KMS-11 (cell line): ENCODE measurements around the gene KNL1.

Experiments
- H2AFZ ChIP-seq: fragments of 200-600 bp; sonication (generic); 2 replicates; pipeline ENCODE4 v1.6.1; 2016; ENCODE audit warnings: antibody characterized with exemption, mixed run types, low read depth
- H3K27ac ChIP-seq: fragments of 200-600 bp; sonication (generic); 2 replicates; pipeline ENCODE4 v1.6.1; 2016; ENCODE audit warnings: mild to moderate bottlenecking, mixed run types
- H3K27me3 ChIP-seq: fragments of 200-600 bp; sonication (generic); 2 replicates; pipeline ENCODE4 v1.6.1; 2017; ENCODE audit warnings: mild to moderate bottlenecking, low read depth, mixed run types, moderate library complexity; ENCODE audit not compliant: insufficient read depth
- H3K36me3 ChIP-seq: fragments of 200-600 bp; sonication (generic); 2 replicates; pipeline ENCODE4 v1.6.1; 2017; ENCODE audit warnings: mild to moderate bottlenecking, mixed run types; ENCODE audit not compliant: insufficient read depth
- H3K4me1 ChIP-seq: fragments of 200-600 bp; sonication (generic); 2 replicates; pipeline ENCODE4 v1.6.1; 2016; ENCODE audit warnings: mild to moderate bottlenecking, low read depth, mixed run types; ENCODE audit not compliant: poor library complexity, severe bottlenecking
- H3K4me2 ChIP-seq: fragments of 200-600 bp; sonication (generic); 2 replicates; pipeline ENCODE4 v1.7.0; 2016; ENCODE audit warnings: mild to moderate bottlenecking, mixed run types
- H3K4me3 ChIP-seq: fragments of 200-600 bp; sonication (generic); IDR thresholded peaks from 2 replicates; pipeline ENCODE4 v1.6.1; 2017; ENCODE audit warnings: low read depth, low read length, mixed read lengths; ENCODE audit not compliant: insufficient read depth
- H3K79me2 ChIP-seq: fragments of 200-600 bp; sonication (generic); 2 replicates; pipeline ENCODE4 v1.6.1; 2016; ENCODE audit warnings: low read depth, mixed run types; ENCODE audit not compliant: insufficient read depth
- H3K9ac ChIP-seq: fragments of 200-600 bp; sonication (generic); 2 replicates; pipeline ENCODE4 v1.6.1; 2016; ENCODE audit warnings: mild to moderate bottlenecking, mixed run types
- H4K20me1 ChIP-seq: fragments of 200-600 bp; sonication (generic); 2 replicates; pipeline ENCODE4 v1.6.1; 2016; ENCODE audit warnings: mild to moderate bottlenecking, mixed run types; ENCODE audit not compliant: insufficient read depth
- TF ChIP-seq, protein P1 (sequence below): fragments of 200-600 bp; sonication (generic); conservative IDR thresholded peaks from 2 replicates; pipeline ENCODE4 v1.6.1; 2017; ENCODE audit warnings: low read depth, mild to moderate bottlenecking, antibody characterized with exemption, low read length, moderate library complexity, mixed read lengths

The KNL1 gene

DNA sequence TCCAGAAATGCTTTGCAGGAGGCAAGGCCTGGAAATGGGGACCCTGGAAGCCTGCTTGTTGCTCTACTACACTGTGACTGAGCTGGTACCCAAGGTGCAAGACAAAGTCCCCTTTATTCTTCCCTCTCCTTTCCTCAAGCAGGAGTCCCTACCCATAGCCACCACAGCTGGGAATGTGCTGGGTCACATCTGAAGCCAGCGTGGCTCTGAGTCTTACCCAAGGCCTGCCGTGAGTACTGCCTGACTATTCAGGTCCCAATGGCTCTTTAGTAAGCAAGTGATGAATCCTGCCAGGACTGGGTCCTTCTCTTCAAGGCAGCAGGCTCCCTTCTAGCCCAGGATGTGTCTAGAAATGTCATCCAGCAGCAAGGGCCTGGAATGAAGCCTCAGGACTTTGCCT lies 91.3 kb downstream of the KNL1 start:
- no peak overlapping the region for H2AFZ ChIP-seq
- no peaks in the 10 kb centered on the region for H3K4me1 ChIP-seq
- no peaks in the 10 kb centered on the region for H3K27me3 ChIP-seq
- no peak overlapping the region for H3K4me2 ChIP-seq
- no peak overlapping the region for H3K9ac ChIP-seq
- no peaks in the 10 kb centered on the region for H3K79me2 ChIP-seq
- no peaks in the 10 kb centered on the region for H4K20me1 ChIP-seq
- H3K27ac ChIP-seq, result no peak overlapping the region
- TF ChIP-seq, protein P1, sequence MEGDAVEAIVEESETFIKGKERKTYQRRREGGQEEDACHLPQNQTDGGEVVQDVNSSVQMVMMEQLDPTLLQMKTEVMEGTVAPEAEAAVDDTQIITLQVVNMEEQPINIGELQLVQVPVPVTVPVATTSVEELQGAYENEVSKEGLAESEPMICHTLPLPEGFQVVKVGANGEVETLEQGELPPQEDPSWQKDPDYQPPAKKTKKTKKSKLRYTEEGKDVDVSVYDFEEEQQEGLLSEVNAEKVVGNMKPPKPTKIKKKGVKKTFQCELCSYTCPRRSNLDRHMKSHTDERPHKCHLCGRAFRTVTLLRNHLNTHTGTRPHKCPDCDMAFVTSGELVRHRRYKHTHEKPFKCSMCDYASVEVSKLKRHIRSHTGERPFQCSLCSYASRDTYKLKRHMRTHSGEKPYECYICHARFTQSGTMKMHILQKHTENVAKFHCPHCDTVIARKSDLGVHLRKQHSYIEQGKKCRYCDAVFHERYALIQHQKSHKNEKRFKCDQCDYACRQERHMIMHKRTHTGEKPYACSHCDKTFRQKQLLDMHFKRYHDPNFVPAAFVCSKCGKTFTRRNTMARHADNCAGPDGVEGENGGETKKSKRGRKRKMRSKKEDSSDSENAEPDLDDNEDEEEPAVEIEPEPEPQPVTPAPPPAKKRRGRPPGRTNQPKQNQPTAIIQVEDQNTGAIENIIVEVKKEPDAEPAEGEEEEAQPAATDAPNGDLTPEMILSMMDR, result no peak
- H3K4me3 ChIP-seq, result no peak overlapping the region
- H3K36me3 ChIP-seq, result no peaks in the 10 kb centered on the region

DNA sequence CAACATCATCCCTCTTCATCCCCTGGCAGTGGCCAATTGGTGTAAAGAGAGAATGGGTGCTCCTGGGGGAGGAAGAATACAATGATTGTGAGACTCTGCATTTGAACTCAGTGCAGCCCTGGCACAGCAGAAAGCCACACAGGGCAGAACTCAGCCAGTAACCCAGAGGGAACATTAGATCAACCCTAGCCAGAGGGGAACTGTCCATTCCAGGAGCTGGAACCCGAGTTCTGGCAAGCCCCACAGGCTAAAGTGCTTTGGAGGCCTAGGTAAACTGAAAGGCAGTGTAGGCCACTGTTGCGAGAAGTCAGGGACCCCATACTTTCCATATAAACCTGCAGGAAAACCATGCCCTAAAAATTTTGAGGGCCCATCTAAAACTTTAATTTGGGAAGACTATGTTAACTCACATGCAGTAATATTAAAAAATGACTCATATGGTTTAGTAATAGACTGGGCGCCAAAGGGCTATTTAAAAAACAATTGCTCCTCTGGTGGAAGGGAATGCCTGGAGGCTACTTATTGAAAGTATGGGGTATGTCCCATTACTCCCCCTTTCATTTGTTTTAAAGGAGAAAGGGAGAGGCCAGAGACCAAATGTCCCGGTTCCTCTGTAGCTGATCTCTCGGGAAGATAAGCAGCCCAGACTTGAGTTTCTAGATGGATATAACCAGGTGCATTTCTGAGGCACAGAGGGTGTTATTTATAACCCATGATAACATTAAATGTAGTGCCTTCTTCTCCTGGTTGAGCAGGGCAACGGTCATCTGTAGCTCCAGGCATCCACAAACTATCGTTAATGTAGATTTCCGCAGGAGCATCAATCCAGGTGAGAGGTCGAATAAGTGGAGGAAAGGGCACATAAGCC lies 95.1 kb downstream of the KNL1 start:
- Histone ChIP-seq H3K9ac (no peak overlapping the region), H3K36me3 (no peaks in the 10 kb centered on the region), H3K4me3 (no peak overlapping the region), H3K79me2 (no peaks in the 10 kb centered on the region), H3K27ac (no peak overlapping the region), H2AFZ (no peak overlapping the region), H3K27me3 (no peaks in the 10 kb centered on the region), H3K4me2 (no peak overlapping the region), H3K4me1 (peaks cover 20% of the 10 kb centered on the region), H4K20me1 (no peaks in the 10 kb centered on the region)
- TF ChIP-seq, protein P1, result no peak

DNA sequence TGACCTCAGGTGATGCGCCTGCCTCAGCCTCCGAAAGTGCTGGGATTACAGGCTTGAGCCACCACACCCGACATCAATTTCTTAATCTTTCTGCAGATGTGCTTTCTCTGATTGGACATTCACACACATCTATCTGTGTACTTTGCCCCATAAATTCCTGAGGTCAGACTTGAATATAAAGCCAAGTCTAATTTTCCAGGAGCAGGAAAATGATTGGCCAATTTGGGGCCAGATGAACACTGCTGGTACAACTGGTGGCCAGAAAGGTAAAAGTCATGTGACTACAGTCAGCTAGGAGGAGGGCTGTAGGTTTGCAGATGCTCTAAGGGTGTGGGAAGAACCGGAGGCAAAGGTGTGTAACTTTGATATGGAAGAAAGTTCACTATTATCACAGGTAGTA lies 97.7 kb downstream of the KNL1 start:
- Histone ChIP-seq H3K27ac (no peak overlapping the region), H3K36me3 (no peaks in the 10 kb centered on the region), H3K4me1 (peaks cover 27% of the 10 kb centered on the region), H3K4me3 (no peak overlapping the region), H3K27me3 (no peaks in the 10 kb centered on the region), H3K9ac (no peak overlapping the region), H4K20me1 (no peaks in the 10 kb centered on the region), H3K79me2 (peaks cover 15% of the 10 kb centered on the region), H3K4me2 (no peak overlapping the region), H2AFZ (no peak overlapping the region)
- TF ChIP-seq, protein P1, result no peak

DNA sequence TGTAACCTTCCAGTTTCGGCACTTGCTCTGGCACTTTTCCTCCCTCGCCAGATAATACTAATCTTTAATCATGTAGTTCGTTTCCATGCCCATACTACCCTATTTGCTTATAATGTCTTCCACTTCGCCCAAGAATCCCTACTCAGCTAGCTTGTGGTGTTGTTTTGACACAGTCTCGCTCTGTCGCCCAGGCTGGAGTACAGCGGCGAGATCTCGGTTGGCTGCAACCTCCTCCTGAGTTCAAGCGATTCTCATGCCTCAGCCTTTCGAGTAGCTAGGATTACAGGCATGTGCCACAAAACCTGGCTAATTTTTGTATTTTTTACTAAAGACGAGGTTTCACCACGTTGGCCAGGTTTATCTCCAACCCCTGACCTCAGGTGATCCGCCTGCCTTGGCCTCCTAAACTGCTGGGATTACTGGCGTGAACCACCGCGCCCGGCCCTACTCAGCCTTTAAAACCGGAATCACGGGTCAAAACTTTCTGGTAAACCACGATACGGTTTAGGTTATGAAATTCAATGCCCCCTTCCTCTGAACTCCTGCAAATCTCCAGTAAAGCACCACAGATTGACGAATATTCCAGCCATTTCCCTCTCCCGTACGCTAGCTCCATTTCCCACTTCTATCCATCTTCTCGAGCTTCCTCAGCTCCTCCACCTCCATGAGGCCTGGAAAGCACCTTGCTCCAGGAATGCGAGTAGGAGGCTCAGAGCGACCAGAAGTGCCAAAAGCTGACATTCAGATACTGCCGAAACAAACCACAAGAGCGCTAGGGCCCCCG lies 100.0 kb downstream of the KNL1 start:
- H3K4me3 ChIP-seq, result no peak overlapping the region
- TF ChIP-seq, protein P1, result no peak
- H3K9ac ChIP-seq, result peak overlapping the region; percentile 94; the same call in 1 of the 2 replicates
- H3K27ac ChIP-seq, result peak overlapping the region; percentile 97
- H3K4me2 ChIP-seq, result peak overlapping the region; percentile 55
- peaks cover 49% of the 10 kb centered on the region for H3K4me1 ChIP-seq
- H4K20me1 ChIP-seq, result no peaks in the 10 kb centered on the region
- H2AFZ ChIP-seq, result peak overlapping the region; percentile 83; the same call in 1 of the 2 replicates
- no peaks in the 10 kb centered on the region for H3K36me3 ChIP-seq
- H3K27me3 ChIP-seq, result no peaks in the 10 kb centered on the region
- H3K79me2 ChIP-seq, result peaks cover 38% of the 10 kb centered on the region
